GM18502 (cell line): ENCODE data around the gene PRPF4.
"Not testable (repeated sequence)": the region's sequence is repeated elsewhere in the genome, so short reads cannot be mapped to it uniquely, and the experiment has no call there.

Source experiments
- ATAC-seq: cut with Tn5 transposase; IDR thresholded peaks from one replicate; pipeline ENCODE4 v1.9.1; 2021; ENCODE audit warnings: mild to moderate bottlenecking; ENCODE audit not compliant: unreplicated experiment, poor library complexity

Gene PRPF4

GRCh38 chr9:113266174-113266573, 9.3 kb upstream of the PRPF4 start:
- ATAC-seq: no peak

GRCh38 chr9:113267911-113268566, 7.4 kb upstream of the PRPF4 start:
- ATAC-seq: no peak

- no peak for ATAC-seq
These were observed 6.1 kb upstream of the PRPF4 start for GRCh38 chr9:113269355-113269754.

GRCh38 chr9:113269871-113270270, 5.6 kb upstream of the PRPF4 start:
- ATAC-seq: no peak

GRCh38 chr9:113274474-113275156, 843 bp upstream of the PRPF4 start:
- ATAC-seq: peak; percentile 26

GRCh38 chr9:113278840-113279239, 3.4 kb downstream of the PRPF4 start:
- no peak for ATAC-seq

- no peak for ATAC-seq
These were observed 5.9 kb downstream of the PRPF4 start for GRCh38 chr9:113281356-113281755.

- no peak for ATAC-seq
These were observed 13.6 kb downstream of the PRPF4 start for GRCh38 chr9:113289091-113289490.

GRCh38 chr9:113290052-113290607, 14.7 kb downstream of the PRPF4 start:
- no peak for ATAC-seq

GRCh38 chr9:113293285-113293878, 17.9 kb downstream of the PRPF4 start:
- no peak for ATAC-seq

- ATAC-seq: not testable (repeated sequence)
These were observed 20.8 kb downstream of the PRPF4 start for GRCh38 chr9:113296247-113296646.

GRCh38 chr9:113296796-113297558, 21.5 kb downstream of the PRPF4 start:
- no peak for ATAC-seq

- ATAC-seq: no peak
These were observed 22.9 kb downstream of the PRPF4 start for GRCh38 chr9:113298311-113298710.

- ATAC-seq: no peak
These were observed 23.7 kb downstream of the PRPF4 start for GRCh38 chr9:113298924-113299770.

GRCh38 chr9:113299800-113300292, 24.4 kb downstream of the PRPF4 start:
- ATAC-seq: no peak

- ATAC-seq: no peak
These were observed 26.1 kb downstream of the PRPF4 start for GRCh38 chr9:113301548-113301947.

- no peak for ATAC-seq
These were observed 27.4 kb downstream of the PRPF4 start, which contains the start of gene RNF183 for GRCh38 chr9:113302792-113303418. RNF183 (minus strand) TSS chr9:113303376; CDS start chr9:113298184, 5,192 bp downstream.

- ATAC-seq: no peak
These were observed 31.1 kb downstream of the PRPF4 start for GRCh38 chr9:113306566-113306965.

- ATAC-seq: no peak
These were observed 32.0 kb downstream of the PRPF4 start for GRCh38 chr9:113307396-113307975.
